K562 (cell line): Measurements from ENCODE around the gene ZER1. TPM values are rescaled to one million over a fixed set of nuclear protein-coding genes. Genes with fewer than 3 reads are reported as not detected.

Experiments
- ATAC-seq: fragments of 200-7000 bp; cut with Tn5 transposase; 3 replicates; pipeline ENCODE4 v1.9.1; 2020; ENCODE audit warnings: moderate library complexity
- BruUV-seq: library from RNA; stranded (reverse); fragments of 400-500 nt; replicated peaks from 2 replicates; lab custom pipeline; 2021; lab: Mats Ljungman, UMichigan
- CTCF ChIA-PET: fragments of 300-600 bp; formaldehyde crosslinking; extraction: SDS; loops from one replicate; lab custom pipeline; 2021; ENCODE audit warnings: low intra/inter-chr PET ratio; lab: Yijun Ruan, JAX
- POLR2A ChIA-PET: fragments of 300-600, 350-650 bp; sonication (Branson Sonifier 250); formaldehyde crosslinking; extraction: SDS; loops from one replicate; lab custom pipeline; 2021; ENCODE audit warnings: antibody characterized with exemption, inconsistent platforms; lab: Yijun Ruan, JAX
- DNase-seq, 4 experiments: peaks; one replicate each; pipeline versions ENCODE4 v3.0.0 to v3.0.0-alpha.2; 2011 to 2018; ENCODE audit warnings: low spot score in 3 of 4, mixed read lengths in 3 of 4; ENCODE audit errors: extremely low read depth in 1 of 4
- FAIRE-seq: peaks from 2 replicates; lab custom pipeline; 2011; peaks lifted over from hg19 to GRCh38; lab: Jason Lieb, UNC
- H2AFZ ChIP-seq: 2 replicates; pipeline ENCODE4 v1.6.0; 2011; ENCODE audit warnings: low read depth, low read length, control low read depth, inconsistent platforms
- H3K27ac ChIP-seq: fragments of 200-600 bp; 3 replicates; pipeline ENCODE4 v1.8.0; 2011; ENCODE audit warnings: low read depth, mild to moderate bottlenecking, control low read depth, inconsistent platforms, low read length, moderate library complexity, mixed read lengths; ENCODE audit errors: extremely low read depth
- H3K27me3 ChIP-seq, 2 experiments: fragments of 300-600 bp in 1 of 2; 2 replicates in 1 of 2; 3 replicates in 1 of 2; pipeline versions ENCODE4 v1.6.0 to v1.8.0; 2011; ENCODE audit warnings: inconsistent platforms in 2 of 2, low read length in 2 of 2, mild to moderate bottlenecking in 1 of 2, mixed read lengths in 1 of 2, moderate library complexity in 1 of 2; ENCODE audit not compliant: control insufficient read depth in 2 of 2, insufficient read depth in 2 of 2
- H3K36me3 ChIP-seq: fragments of 300-600 bp; 3 replicates; pipeline ENCODE4 v1.8.0; 2011; ENCODE audit warnings: mild to moderate bottlenecking, low read length, inconsistent platforms; ENCODE audit not compliant: control insufficient read depth, insufficient read depth
- H3K4me1 ChIP-seq, 2 experiments: fragments of 200-600 bp in 1 of 2; replicated peaks in 1 of 2; 2 replicates in 1 of 2; 3 replicates in 1 of 2; pipeline versions ENCODE4 v1.5.1 to v1.8.0; 2011; ENCODE audit warnings: inconsistent platforms in 2 of 2, low read length in 2 of 2, mild to moderate bottlenecking in 1 of 2, mixed read lengths in 1 of 2, moderate library complexity in 1 of 2; ENCODE audit not compliant: control insufficient read depth in 2 of 2, insufficient read depth in 2 of 2
- H3K4me2 ChIP-seq: 2 replicates; pipeline ENCODE4 v1.6.1; 2011; ENCODE audit warnings: low read length, control low read depth, inconsistent platforms, mixed read lengths; ENCODE audit not compliant: insufficient read depth
- H3K4me3 ChIP-seq: fragments of 200-600 bp; sonication (generic), shearing (Covaris generic); 2 replicates; pipeline ENCODE4 v1.5.1; 2016; ENCODE audit warnings: control low read depth, inconsistent platforms
- H3K79me2 ChIP-seq: fragments of 200-600 bp; 3 replicates; pipeline ENCODE4 v1.8.0; 2011; ENCODE audit warnings: low read length, inconsistent platforms; ENCODE audit not compliant: control insufficient read depth, insufficient read depth
- H3K9ac ChIP-seq, 2 experiments: 2 replicates each; pipeline versions ENCODE4 v1.6.0 to v1.6.1; 2011; ENCODE audit warnings: low read depth in 2 of 2, low read length in 2 of 2, control low read depth in 1 of 2, inconsistent platforms in 1 of 2, mild to moderate bottlenecking in 1 of 2, mixed read lengths in 1 of 2; ENCODE audit not compliant: insufficient read depth in 1 of 2
- H3K9me1 ChIP-seq: one replicate; pipeline ENCODE4 v1.6.0; 2011; ENCODE audit warnings: inconsistent platforms, mild to moderate bottlenecking, low read length, moderate library complexity; ENCODE audit not compliant: control insufficient read depth, insufficient read depth
- H3K9me3 ChIP-seq: replicated peaks from 2 replicates; pipeline ENCODE4 v1.5.1; 2011; ENCODE audit warnings: low read depth, low read length, inconsistent platforms; ENCODE audit not compliant: control insufficient read depth, insufficient read depth
- H4K20me1 ChIP-seq: replicated peaks from 2 replicates; pipeline ENCODE4 v1.6.1; 2011; ENCODE audit warnings: low read length, inconsistent platforms, mixed read lengths; ENCODE audit not compliant: control insufficient read depth, insufficient read depth
- ELF4 ChIP-seq: fragments of 450-650 bp; formaldehyde crosslinking; IDR thresholded peaks from 2 replicates; pipeline ENCODE4 v1.4.0; 2022; ENCODE audit warnings: missing genetic modification characterization
- HEY1 ChIP-seq: fragments of 250-450 bp; sonication (Bioruptor Pico); IDR thresholded peaks from 2 replicates; pipeline ENCODE4 v1.5.0; 2020; ENCODE audit warnings: mild to moderate bottlenecking, moderate library complexity, borderline replicate concordance
- NELFE ChIP-seq: IDR thresholded peaks from 2 replicates; pipeline ENCODE4 v1.6.1; 2011; ENCODE audit warnings: mild to moderate bottlenecking; ENCODE audit not compliant: insufficient read depth, insufficient read length
- ZNF140 ChIP-seq: fragments of 250-450 bp; sonication (Bioruptor Pico); IDR thresholded peaks from 2 replicates; pipeline ENCODE4 v1.8.0; 2021; ENCODE audit warnings: moderate library complexity, mild to moderate bottlenecking, inconsistent platforms
- WGBS: fragments of 100-300 bp; shearing (Covaris generic); methylation state at CpG from one replicate; pipeline ENCODE4 v1.1.6; 2016; ENCODE audit warnings: low coverage, mixed read lengths; ENCODE audit not compliant: insufficient coverage; ENCODE audit errors: missing lambda C conversion rate; 5-methylcytosine and 5-hydroxymethylcytosine counted together
- in situ Hi-C: fragments of 300-500 bp; cut with MboI; formaldehyde crosslinking; loops from 4 replicates; pipeline ENCODE4 v1.15.0; 2018; ENCODE audit warnings: inconsistent platforms, mixed read lengths
- intact Hi-C: fragments of 100-400 bp; cut with micrococcal nuclease; formaldehyde crosslinking; loops from 2 replicates; pipeline ENCODE4 v1.14.2; 2022
- polyA plus RNA-seq, 8 experiments: library from polyadenylated mRNA; depleted of rRNA in 4 of 8; stranded (reverse) in 5 of 8; unstranded in 3 of 8; fragments of >200 nt; fragmentation: Nextera tagmentation in 2 of 8; fragmentation: Illumina TruSeq in 1 of 8; extraction: Ambion mirVana in 2 of 8; extraction: Trizol in 1 of 8; gene quantifications; 2 replicates each; pipeline versions ENCODE4 v1.2.1 to v1.2.3, GENCODE V29; 2011 to 2014; ENCODE audit warnings: inconsistent platforms in 1 of 8, missing spikeins in 1 of 8
- total RNA-seq, 7 experiments: library from RNA; depleted of rRNA in 6 of 7; stranded (reverse); fragments of >200 nt in 6 of 7; fragmentation: Illumina TruSeq in 2 of 7; extraction: Trizol in 2 of 7; gene quantifications; 2 replicates each; pipeline versions ENCODE4 v1.2.1 to v1.2.3, GENCODE V29; 2011 to 2021; ENCODE audit warnings: low replicate concordance in 1 of 7
- TF ChIP-seq, protein P1 (sequence below): fragments of 250-450 bp; sonication (Bioruptor Pico); IDR thresholded peaks from 2 replicates; pipeline ENCODE4 v1.5.0; 2021; ENCODE audit warnings: mild to moderate bottlenecking, moderate library complexity
- TF ChIP-seq, protein P2 (sequence below): IDR thresholded peaks from 3 replicates; pipeline ENCODE4 v1.6.1; 2011; ENCODE audit warnings: borderline replicate concordance, mild to moderate bottlenecking, moderate library complexity; ENCODE audit not compliant: insufficient read length; ENCODE audit errors: extremely low read depth
- TF ChIP-seq, protein P3 (sequence below): fragments of 200-400 bp; formaldehyde crosslinking; IDR thresholded peaks from 2 replicates; pipeline ENCODE4 v1.6.1; 2017; ENCODE audit warnings: mild to moderate bottlenecking, low read depth, low read length, moderate library complexity

Gene ZER1
- total and polyA plus RNA-seq, 9 of the 15 experiments (the other 6 are each of a cell fraction or from before 2014, with no cell fraction given), result 0.07 to 10.7 (median 6.2) TPM

DNA sequence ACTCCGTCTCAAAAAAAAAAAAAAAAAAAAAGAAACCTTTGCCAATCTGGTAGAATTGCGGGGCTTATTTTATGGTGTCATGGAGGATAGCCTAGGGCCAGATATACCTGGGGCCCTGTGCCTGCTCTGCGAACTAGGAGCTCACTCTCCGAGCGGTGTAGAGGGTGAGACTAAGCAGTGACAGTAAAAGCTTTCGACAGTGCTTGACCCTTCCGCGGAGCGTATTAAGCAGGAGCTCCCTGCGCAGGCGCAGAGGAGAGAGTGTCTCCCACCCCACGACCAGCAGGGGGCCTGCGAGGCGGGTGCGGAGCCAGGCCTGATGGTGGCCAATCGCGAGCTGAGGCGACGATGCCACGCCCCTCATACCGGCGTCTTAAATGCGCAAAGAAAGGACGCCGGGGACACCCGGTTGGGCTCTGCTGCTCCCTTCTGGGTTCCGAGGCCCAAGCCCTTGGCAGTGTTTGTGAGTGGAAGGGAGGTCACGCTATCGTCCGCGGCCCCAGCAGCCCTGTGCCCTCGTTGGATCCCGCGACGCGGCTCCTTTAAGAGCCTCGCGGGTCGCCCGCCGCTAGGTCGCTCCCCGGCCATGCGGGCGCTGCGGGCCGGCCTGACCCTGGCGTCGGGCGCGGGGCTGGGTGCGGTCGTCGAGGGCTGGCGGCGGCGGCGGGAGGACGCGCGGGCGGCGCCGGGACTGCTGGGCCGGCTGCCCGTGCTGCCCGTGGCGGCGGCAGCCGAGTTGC lies 46.5 kb upstream of the ZER1 start, which contains the start of gene ENDOG:
ENDOG (plus strand) TSS at position 402 of the 740 bp plus-strand sequence; CDS start at position 587, 185 bp downstream.
- Histone ChIP-seq H3K9me1 (no peaks in the 10 kb centered on the region), H3K27me3 (no peaks in the 10 kb centered on the region), H3K36me3 (peaks cover 34% of the 10 kb centered on the region), H4K20me1 (peaks cover 14% of the 10 kb centered on the region), H2AFZ (peak within 1 kb of the TSS; percentile 97), H3K4me1 (peaks cover 4 to 51% of the 10 kb centered on the region in 2 experiments; a peak in 3 of 5 replicates), H3K4me3 (peak within 1 kb of the TSS; percentile 70), H3K9me3 (no peaks in the 10 kb centered on the region), H3K9ac (peak within 1 kb of the TSS; percentile 70 to 99), H3K79me2 (peaks cover 20% of the 10 kb centered on the region), H3K27ac (peak within 1 kb of the TSS; percentile 84), H3K4me2 (peak within 1 kb of the TSS; percentile 98)
- CTCF ChIA-PET, result interaction anchor here (0.6 to 1.6 kb wide), 2 partner anchors 85 to 218 kb away, joined by 5 read pairs; partner anchors contain the start of gene MIGA2
- FAIRE-seq (peak; percentile 99), DNase-seq (peak; percentile 97 to 100 (median 98)), ATAC-seq (peak; percentile 87)
- BruUV-seq, result no TSS peak
- POLR2A ChIA-PET, result interaction anchor here (0.5 to 3.9 kb wide), 15 partner anchors 8 to 1104 kb away, joined by 3 to 48 read pairs (median 4); partner anchors contain the start of genes SPOUT1 and ZDHHC12
- in situ Hi-C loops (no loop called here), intact Hi-C loops (loop anchor here (1.0 to 5.0 kb wide), 3 partner anchors 44 to 85 kb away; no protein-coding TSS in a partner anchor)
- 1% methylated on average over 46 of the region's 70 CpGs for WGBS
- TF ChIP-seq ZNF140, result no peak
- no peak for TF ChIP-seq HEY1 (CRISPR knock-in tag)
- TF ChIP-seq, protein P1, sequence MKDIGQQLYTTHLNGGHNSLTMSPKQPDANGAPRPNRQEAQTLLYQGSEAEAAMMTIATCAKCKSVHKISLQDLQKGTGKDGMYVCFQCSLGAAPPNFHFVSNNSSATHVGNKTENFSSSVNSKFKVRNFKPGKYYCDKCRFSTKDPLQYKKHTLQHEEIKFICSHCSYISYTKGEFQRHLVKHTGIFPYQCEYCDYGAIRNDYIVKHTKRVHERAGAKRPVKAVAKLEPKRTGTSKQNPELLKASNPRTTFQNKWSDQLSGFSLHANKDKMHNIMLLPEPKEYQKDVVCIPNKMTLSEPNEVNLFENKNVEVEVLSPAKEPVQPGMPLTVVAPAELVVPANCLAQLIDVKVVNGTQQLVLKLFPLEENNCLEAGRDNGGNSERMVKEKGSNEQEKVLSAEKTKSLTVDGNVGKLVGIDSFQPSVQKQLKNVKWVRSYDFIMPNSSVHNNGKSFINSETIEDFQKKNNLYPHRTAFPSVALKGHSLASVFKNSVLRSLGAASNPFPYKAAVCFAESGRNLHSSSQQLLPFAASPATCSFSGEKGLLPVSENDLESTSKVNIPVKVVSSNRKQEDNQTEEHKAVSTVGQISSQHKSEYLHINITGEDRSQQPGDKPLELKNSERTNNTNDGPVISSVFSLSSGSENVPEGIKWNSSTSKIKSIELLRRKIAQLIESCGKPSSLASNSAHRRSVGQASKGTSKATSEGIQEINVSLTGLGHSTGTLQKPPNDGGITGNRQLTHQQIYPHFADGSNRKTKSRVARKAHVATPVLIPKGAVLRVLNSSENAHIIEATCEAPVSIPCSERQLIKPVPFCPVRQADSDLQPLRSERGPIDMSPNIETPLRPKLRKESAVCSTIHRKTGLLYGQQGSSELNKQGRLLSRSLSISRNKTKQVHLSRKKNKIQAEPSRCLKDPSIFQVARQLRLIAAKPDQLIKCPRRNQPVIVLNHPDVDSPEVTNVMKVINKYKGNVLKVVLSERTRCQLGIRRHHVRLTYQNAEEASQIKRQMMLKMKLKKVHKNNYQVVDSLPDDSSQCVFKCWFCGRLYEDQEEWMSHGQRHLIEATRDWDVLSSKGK (CRISPR knock-in tag), result no peak
- TF ChIP-seq NELFE, result no peak
- TF ChIP-seq, protein P2, sequence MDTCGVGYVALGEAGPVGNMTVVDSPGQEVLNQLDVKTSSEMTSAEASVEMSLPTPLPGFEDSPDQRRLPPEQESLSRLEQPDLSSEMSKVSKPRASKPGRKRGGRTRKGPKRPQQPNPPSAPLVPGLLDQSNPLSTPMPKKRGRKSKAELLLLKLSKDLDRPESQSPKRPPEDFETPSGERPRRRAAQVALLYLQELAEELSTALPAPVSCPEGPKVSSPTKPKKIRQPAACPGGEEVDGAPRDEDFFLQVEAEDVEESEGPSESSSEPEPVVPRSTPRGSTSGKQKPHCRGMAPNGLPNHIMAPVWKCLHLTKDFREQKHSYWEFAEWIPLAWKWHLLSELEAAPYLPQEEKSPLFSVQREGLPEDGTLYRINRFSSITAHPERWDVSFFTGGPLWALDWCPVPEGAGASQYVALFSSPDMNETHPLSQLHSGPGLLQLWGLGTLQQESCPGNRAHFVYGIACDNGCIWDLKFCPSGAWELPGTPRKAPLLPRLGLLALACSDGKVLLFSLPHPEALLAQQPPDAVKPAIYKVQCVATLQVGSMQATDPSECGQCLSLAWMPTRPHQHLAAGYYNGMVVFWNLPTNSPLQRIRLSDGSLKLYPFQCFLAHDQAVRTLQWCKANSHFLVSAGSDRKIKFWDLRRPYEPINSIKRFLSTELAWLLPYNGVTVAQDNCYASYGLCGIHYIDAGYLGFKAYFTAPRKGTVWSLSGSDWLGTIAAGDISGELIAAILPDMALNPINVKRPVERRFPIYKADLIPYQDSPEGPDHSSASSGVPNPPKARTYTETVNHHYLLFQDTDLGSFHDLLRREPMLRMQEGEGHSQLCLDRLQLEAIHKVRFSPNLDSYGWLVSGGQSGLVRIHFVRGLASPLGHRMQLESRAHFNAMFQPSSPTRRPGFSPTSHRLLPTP, result no peak
- TF ChIP-seq, protein P3, sequence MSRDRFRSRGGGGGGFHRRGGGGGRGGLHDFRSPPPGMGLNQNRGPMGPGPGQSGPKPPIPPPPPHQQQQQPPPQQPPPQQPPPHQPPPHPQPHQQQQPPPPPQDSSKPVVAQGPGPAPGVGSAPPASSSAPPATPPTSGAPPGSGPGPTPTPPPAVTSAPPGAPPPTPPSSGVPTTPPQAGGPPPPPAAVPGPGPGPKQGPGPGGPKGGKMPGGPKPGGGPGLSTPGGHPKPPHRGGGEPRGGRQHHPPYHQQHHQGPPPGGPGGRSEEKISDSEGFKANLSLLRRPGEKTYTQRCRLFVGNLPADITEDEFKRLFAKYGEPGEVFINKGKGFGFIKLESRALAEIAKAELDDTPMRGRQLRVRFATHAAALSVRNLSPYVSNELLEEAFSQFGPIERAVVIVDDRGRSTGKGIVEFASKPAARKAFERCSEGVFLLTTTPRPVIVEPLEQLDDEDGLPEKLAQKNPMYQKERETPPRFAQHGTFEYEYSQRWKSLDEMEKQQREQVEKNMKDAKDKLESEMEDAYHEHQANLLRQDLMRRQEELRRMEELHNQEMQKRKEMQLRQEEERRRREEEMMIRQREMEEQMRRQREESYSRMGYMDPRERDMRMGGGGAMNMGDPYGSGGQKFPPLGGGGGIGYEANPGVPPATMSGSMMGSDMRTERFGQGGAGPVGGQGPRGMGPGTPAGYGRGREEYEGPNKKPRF, result no peak
- TF ChIP-seq ELF4 (CRISPR knock-in tag), result no peak
